MG63 (cell line): ENCODE data around the gene ARHGAP42. TPM values are rescaled to one million over a fixed set of nuclear protein-coding genes. Genes with fewer than 3 reads are reported as not detected.

Experiments
- DNase-seq: peaks from one replicate; pipeline ENCODE4 v3.0.0-alpha.2; 2020
- H3K27me3 ChIP-seq: fragments of 250-450 bp; sonication (Bioruptor Pico); 2 replicates; pipeline ENCODE4 v1.5.1; 2020; ENCODE audit warnings: mild to moderate bottlenecking, moderate library complexity
- H3K36me3 ChIP-seq: fragments of 250-450 bp; sonication (Bioruptor Pico); 2 replicates; pipeline ENCODE4 v1.5.1; 2020; ENCODE audit warnings: mild to moderate bottlenecking, moderate library complexity
- H3K4me3 ChIP-seq: fragments of 250-450 bp; sonication (Bioruptor Pico); 2 replicates; pipeline ENCODE4 v1.5.1; 2020; ENCODE audit warnings: mild to moderate bottlenecking, moderate library complexity
- H3K9me3 ChIP-seq: fragments of 250-450 bp; sonication (Bioruptor Pico); 2 replicates; pipeline ENCODE4 v1.5.1; 2020; ENCODE audit warnings: mild to moderate bottlenecking, moderate library complexity
- total RNA-seq: library from RNA; depleted of rRNA; stranded (reverse); fragments of >200 nt; shearing (Covaris generic); gene quantifications from 2 replicates; pipeline ENCODE4 v1.2.3, GENCODE V29; 2014; ENCODE audit warnings: low replicate concordance

ARHGAP42 gene
- total RNA-seq, 1 experiment from 2014 or later = 2.0 TPM

GRCh38 chr11:100705447-100705846 is 18.4 kb downstream of the ARHGAP42 start:
- Histone ChIP-seq H3K9me3 (no peaks in the 10 kb centered on the region), H3K27me3 (no peaks in the 10 kb centered on the region), H3K36me3 (no peaks in the 10 kb centered on the region), H3K4me3 (no peak overlapping the region)
- DNase-seq = no peak

DNA sequence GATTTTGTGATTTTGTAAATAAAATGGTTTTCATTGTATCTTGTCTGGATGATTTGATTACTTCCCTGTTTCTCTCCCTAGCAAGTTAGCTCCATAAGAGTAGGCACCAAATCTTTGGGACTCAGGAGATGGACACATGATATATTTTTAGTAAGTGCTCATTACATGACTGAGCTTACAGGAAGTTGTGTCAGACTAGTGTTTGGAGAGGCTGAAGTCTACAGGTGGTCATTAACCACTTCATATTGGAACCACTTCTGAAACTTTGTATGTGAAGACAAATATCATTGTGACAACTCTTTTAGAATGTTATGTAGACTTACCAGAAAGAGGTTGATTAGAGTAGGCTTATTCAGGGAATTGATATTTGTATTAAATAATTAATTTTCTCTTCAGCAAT is 19.1 kb downstream of the ARHGAP42 start:
- no peaks in the 10 kb centered on the region for H3K27me3 ChIP-seq
- H3K9me3 ChIP-seq = no peaks in the 10 kb centered on the region
- H3K36me3 ChIP-seq = no peaks in the 10 kb centered on the region
- DNase-seq = no peak
- H3K4me3 ChIP-seq = no peak overlapping the region

DNA sequence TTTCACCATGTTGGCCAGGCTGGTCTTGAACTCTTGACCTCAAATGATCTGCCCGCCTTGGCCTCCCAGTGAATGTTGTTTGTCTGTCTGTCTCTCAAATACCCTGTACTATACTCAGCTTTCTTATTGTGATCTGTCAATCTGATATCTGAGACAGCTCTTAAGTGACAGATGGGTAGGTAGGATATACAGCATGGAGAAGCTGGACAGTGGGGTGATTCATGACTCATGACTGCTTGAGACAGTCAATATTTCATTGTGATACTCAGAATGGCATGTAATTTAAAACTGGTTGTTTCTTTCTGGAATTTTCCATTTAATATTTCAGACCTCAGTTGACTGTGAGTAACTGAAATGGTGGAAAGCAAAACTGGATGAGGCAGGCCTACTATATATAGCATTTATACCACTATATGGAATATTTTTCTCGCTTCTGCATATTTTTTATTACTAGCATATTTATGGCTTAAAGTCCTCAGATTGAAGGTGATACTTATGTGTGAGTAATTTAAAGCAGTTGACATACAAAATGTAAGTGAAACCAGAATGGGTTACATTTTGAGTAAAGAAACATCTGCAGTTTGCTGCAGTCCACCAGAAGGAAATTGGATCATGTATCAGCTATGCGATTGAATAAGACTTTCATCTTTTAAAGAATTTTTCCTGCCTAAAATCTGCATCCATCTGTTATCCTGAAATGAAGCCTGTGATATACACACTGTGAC is 22.3 kb downstream of the ARHGAP42 start:
- no peak overlapping the region for H3K4me3 ChIP-seq
- H3K36me3 ChIP-seq = no peaks in the 10 kb centered on the region
- DNase-seq = no peak
- no peaks in the 10 kb centered on the region for H3K27me3 ChIP-seq
- no peaks in the 10 kb centered on the region for H3K9me3 ChIP-seq

- Histone ChIP-seq H3K9me3 (no peaks in the 10 kb centered on the region), H3K4me3 (no peak overlapping the region), H3K27me3 (no peaks in the 10 kb centered on the region), H3K36me3 (no peaks in the 10 kb centered on the region)
- DNase-seq = no peak
Measured at GRCh38 chr11:100711984-100712383, 24.9 kb downstream of the ARHGAP42 start.

GRCh38 chr11:100712583-100712982 is 25.5 kb downstream of the ARHGAP42 start:
- Histone ChIP-seq H3K36me3 (no peaks in the 10 kb centered on the region), H3K27me3 (no peaks in the 10 kb centered on the region), H3K9me3 (no peaks in the 10 kb centered on the region), H3K4me3 (no peak overlapping the region)
- DNase-seq = no peak

- Histone ChIP-seq H3K36me3 (no peaks in the 10 kb centered on the region), H3K4me3 (no peak overlapping the region), H3K27me3 (no peaks in the 10 kb centered on the region), H3K9me3 (no peaks in the 10 kb centered on the region)
- no peak for DNase-seq
Measured at GRCh38 chr11:100715165-100715761, 28.2 kb downstream of the ARHGAP42 start.

- no peaks in the 10 kb centered on the region for H3K36me3 ChIP-seq
- H3K27me3 ChIP-seq = no peaks in the 10 kb centered on the region
- no peak overlapping the region for H3K4me3 ChIP-seq
- no peak for DNase-seq
- no peaks in the 10 kb centered on the region for H3K9me3 ChIP-seq
Measured at GRCh38 chr11:100716838-100717237, 29.8 kb downstream of the ARHGAP42 start.

DNA sequence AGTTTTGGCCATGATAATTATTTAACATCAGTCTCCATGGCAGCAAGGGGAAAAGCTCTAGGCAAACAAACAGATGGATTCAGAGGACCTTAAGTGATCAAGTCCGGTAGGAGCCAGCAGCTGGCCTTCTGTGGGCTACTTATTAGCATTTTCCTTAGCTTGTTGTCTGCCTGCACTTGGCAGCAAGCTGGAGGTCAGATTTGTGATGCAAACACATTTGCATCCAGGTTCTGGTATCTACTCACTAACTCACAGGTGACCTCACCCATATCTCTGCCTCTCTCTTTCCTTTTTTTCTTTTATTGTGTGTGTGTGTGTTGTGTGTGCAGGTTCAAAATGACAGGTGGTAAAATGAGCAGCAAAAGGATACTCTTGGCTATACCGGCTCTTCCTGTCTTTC is 32.3 kb downstream of the ARHGAP42 start:
- no peak overlapping the region for H3K4me3 ChIP-seq
- no peaks in the 10 kb centered on the region for H3K36me3 ChIP-seq
- no peak for DNase-seq
- no peaks in the 10 kb centered on the region for H3K9me3 ChIP-seq
- no peaks in the 10 kb centered on the region for H3K27me3 ChIP-seq

DNA sequence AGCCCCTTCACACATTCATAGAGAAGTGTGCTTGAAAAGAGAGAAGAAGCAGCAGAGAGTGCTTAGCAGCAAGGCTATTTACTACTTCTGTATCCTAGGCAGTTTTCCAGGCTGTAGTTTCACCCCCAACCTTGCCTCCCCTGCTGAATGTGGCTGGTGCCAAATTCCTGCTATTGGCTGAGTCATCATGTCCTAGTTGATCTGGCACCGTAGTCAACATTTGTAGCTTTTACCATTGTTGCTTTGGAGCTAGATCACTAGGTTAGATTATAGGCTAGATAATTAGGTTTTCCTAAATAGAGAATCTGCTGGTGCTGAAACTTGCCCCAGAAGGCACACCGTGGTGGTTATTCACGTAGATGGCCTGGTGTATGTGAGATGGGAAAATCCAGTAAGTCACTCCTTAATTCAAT is 32.7 kb downstream of the ARHGAP42 start:
- no peak overlapping the region for H3K4me3 ChIP-seq
- no peaks in the 10 kb centered on the region for H3K27me3 ChIP-seq
- no peaks in the 10 kb centered on the region for H3K9me3 ChIP-seq
- no peaks in the 10 kb centered on the region for H3K36me3 ChIP-seq
- peak; percentile 76 for DNase-seq

DNA sequence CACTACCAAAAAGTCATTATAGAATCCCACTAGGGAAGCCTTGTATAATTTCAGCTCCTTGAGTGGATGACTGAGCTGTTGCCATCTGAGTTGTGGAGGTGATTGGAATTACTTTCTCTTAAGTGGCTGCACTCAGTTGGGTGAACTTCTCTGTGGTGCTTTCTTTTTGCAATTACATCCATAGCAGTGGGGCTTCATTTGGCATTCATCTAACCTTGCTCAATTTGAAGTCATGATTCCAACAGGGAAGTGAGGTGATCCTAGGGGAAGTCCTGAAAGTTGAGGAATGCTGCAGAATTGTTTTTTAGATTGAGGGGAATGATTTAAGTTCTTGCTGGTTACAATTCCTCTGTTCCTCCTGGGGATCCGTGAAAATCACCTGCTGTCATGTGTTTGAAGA is 39.6 kb downstream of the ARHGAP42 start:
- Histone ChIP-seq H3K27me3 (no peaks in the 10 kb centered on the region), H3K9me3 (no peaks in the 10 kb centered on the region), H3K36me3 (no peaks in the 10 kb centered on the region), H3K4me3 (no peak overlapping the region)
- DNase-seq = no peak

DNA sequence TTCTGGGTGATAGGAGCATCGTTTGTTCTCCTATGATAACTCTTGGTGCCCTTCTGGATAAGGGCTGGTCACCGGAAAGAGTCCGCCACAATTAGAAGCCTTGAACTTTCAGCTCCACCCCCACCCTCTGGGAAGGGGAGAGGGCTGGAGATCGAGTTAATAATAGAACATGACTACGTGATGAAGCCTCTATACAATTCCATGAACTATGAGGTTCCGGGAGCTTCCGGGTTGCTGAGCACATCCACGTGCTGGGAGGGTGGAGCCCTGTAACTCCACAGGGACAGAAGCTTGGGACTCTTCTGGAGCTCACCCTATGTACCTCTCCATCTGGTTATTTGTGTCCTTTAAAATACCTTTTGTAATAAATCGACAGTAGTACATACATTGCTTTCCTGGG is 40.3 kb downstream of the ARHGAP42 start:
- H3K9me3 ChIP-seq = no peaks in the 10 kb centered on the region
- no peak for DNase-seq
- H3K27me3 ChIP-seq = no peaks in the 10 kb centered on the region
- no peaks in the 10 kb centered on the region for H3K36me3 ChIP-seq
- no peak overlapping the region for H3K4me3 ChIP-seq

DNA sequence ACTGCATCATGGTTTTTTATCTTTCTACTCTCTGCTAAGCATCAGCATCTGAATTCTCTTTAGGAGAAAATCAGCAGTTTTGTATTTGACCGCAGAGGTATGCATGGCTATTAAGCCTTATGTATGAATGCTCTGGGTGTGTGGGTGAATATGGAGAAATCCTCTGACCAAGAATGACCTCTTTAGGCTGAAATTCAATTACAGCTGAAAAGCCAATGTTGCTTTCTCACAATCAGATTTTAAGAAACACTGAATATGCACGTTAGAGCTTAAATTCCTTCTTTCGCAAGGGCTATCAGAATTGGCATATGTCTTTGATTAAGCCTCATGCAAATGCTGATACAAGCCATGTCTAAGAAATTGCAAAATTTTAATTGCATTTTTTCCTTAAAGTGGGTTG is 43.2 kb downstream of the ARHGAP42 start:
- no peak for DNase-seq
- H3K4me3 ChIP-seq = no peak overlapping the region
- H3K9me3 ChIP-seq = no peaks in the 10 kb centered on the region
- no peaks in the 10 kb centered on the region for H3K36me3 ChIP-seq
- no peaks in the 10 kb centered on the region for H3K27me3 ChIP-seq

DNA sequence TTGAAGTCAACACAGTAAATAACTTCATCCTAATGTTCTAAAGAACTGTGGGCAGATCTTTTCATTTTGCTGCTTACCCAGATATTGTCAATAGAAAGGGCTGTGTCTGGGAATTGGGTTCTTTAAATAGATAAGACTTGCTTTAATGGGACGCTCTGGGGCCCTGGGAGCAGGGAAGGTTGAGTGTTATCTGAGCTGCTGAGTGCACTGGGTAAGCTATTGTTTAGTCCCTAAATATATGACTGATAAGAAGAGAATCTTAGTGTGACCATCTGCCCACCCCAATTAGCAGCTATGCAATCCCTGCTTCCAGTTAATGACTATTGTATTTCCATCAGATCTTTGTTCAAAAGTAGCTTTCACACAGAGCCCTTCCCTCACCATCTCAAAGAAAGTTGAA is 44.4 kb downstream of the ARHGAP42 start:
- no peaks in the 10 kb centered on the region for H3K9me3 ChIP-seq
- no peaks in the 10 kb centered on the region for H3K27me3 ChIP-seq
- H3K4me3 ChIP-seq = no peak overlapping the region
- DNase-seq = no peak
- no peaks in the 10 kb centered on the region for H3K36me3 ChIP-seq

DNA sequence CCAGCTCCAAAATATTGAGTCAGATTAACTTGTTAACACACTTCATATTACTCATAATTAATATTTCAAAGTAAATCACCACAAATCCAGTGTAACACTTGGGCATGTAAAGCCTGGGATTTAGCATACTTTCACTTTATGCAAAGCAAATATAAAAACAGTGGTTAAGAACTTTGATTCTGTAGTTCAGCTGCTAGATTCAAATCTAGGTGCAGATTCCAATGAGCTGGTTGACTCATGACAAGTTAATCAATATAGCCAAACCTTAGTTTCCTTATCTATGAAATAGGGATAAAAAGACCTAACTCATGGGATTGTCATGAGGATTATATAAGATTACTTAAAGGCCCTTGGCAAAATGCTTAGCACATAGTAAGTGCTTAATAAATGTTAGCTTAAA is 45.9 kb downstream of the ARHGAP42 start:
- no peaks in the 10 kb centered on the region for H3K36me3 ChIP-seq
- H3K27me3 ChIP-seq = no peaks in the 10 kb centered on the region
- DNase-seq = no peak
- no peak overlapping the region for H3K4me3 ChIP-seq
- no peaks in the 10 kb centered on the region for H3K9me3 ChIP-seq

DNA sequence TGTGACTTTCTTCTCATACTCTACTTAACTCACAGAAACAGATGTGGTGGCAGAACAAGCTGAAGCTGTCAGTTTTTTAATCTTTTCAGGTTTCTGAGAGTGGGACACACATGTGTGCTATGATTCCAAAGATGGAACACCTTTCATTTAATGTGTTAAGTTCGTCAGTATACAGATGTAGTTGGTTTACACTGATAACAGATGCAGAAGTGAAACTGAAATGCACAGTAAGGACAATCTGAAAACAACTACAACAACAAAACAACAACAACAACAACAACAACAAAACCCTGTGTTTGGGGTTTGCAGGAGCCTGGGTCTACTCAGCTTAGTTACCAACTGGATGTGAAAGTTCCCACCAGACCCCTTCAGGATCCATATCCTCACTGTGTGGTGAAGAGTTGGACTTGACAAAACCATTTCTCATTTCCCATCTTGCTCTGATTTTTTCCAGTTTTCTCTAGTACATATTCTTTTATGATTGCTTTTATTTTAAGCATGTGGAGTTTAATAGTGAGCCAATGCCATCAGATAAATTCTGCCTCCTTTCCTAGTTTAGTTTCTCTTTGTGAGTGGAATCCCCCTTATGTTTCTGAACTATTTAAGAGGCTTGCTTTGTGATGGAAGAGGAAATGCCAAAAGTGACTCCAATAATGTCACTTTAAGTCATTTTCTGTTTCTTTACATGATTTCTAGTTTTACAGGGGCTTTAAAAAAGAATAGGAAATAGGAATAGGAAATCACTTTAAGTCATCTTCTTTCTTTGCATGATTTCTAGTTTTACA is 47.8 kb downstream of the ARHGAP42 start:
- Histone ChIP-seq H3K36me3 (no peaks in the 10 kb centered on the region), H3K4me3 (no peak overlapping the region), H3K27me3 (no peaks in the 10 kb centered on the region), H3K9me3 (no peaks in the 10 kb centered on the region)
- DNase-seq = no peak

GRCh38 chr11:100735949-100736675 is 49.0 kb downstream of the ARHGAP42 start:
- no peaks in the 10 kb centered on the region for H3K36me3 ChIP-seq
- H3K27me3 ChIP-seq = no peaks in the 10 kb centered on the region
- DNase-seq = no peak
- H3K4me3 ChIP-seq = no peak overlapping the region
- H3K9me3 ChIP-seq = no peaks in the 10 kb centered on the region

DNA sequence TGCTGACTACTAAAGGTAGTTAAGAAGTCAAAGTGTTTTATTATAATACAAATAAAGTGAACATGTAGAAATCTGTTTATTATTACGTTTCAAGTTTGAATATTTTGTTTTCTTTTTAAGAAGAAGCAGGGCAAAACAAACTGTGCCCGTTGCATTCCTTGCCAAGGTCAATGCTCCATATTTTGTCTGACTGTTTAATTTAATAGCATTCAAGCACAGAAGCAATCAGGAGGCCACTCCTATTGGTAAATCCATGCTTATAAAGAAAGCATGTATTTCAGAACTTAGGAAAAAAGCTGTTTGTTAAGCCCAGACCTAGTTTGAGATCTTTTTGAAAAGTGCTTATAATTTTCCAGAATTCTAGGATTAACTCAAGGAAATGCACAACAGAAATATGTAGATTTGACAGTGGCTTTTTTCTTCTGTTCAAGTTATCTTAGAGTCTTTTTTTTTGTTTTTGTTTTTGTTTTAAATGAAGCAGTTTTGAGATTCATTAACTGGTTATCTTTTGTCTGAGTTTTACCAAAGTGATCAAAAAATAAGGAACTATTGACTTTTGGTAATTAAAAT is 51.7 kb downstream of the ARHGAP42 start:
- no peaks in the 10 kb centered on the region for H3K9me3 ChIP-seq
- H3K4me3 ChIP-seq = no peak overlapping the region
- DNase-seq = no peak
- H3K27me3 ChIP-seq = no peaks in the 10 kb centered on the region
- H3K36me3 ChIP-seq = no peaks in the 10 kb centered on the region
